Progenitor cell of endocrine pancreas (in vitro differentiated cells): ENCODE data around the gene ECEL1. TPM values are rescaled to one million over a fixed set of nuclear protein-coding genes. Genes with fewer than 3 reads are reported as not detected.

Experiments used
- DNase-seq: peaks from one replicate; pipeline ENCODE4 v3.0.0; 2021; ENCODE audit warnings: low spot score; ENCODE audit not compliant: unreplicated experiment
- H3K27ac Mint-ChIP-seq: 2 replicates; pipeline ENCODE4 v1.8.0; 2021; ENCODE audit warnings: mild to moderate bottlenecking, moderate library complexity, mixed read lengths
- H3K27me3 Mint-ChIP-seq: 2 replicates; pipeline ENCODE4 v1.8.0; 2021; ENCODE audit warnings: mixed read lengths
- H3K36me3 Mint-ChIP-seq: 2 replicates; pipeline ENCODE4 v1.8.0; 2022; ENCODE audit warnings: mixed read lengths; ENCODE audit not compliant: insufficient read depth
- H3K4me1 Mint-ChIP-seq: 2 replicates; pipeline ENCODE4 v1.8.0; 2021; ENCODE audit warnings: low read depth, mixed read lengths
- H3K4me3 Mint-ChIP-seq: 2 replicates; pipeline ENCODE4 v1.8.0; 2021; ENCODE audit warnings: low read depth, mild to moderate bottlenecking, moderate library complexity, mixed read lengths
- H3K9me3 Mint-ChIP-seq: 2 replicates; pipeline ENCODE4 v1.8.0; 2021; ENCODE audit warnings: low read depth, mixed read lengths
- total RNA-seq: library from RNA; stranded (reverse); gene quantifications from 2 replicates; pipeline ENCODE4 v1.2.1, GENCODE V29; 2021
- TF ChIP-seq, protein P1 (sequence below): fragments of 200-600 bp; sonication (generic); IDR thresholded peaks from one replicate; pipeline ENCODE4 v1.5.0; 2021; ENCODE audit warnings: antibody characterized with exemption, mild to moderate bottlenecking; ENCODE audit not compliant: unreplicated experiment

Gene ECEL1
- total RNA-seq, 1 donor from 2014 or later: 2.9 TPM

DNA sequence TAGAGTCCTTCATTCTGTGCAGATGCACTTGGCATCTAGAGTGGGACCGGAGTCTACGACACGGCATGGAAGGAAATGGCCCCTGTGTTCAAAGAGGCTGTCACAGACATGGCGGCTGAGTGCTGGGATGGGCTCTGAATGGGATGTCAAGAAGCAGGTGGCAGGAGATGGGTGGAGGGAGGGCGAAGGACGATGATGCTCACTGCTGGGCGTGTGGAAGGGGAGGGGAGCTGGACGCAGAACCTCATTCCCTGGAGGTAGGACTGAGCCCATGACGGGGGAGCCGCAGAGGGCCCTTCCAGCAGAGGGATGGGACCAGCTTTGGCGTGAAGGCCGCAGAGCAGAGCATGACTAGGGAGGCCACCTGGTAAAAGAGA lies 50.5 kb downstream of the ECEL1 start:
- Mint-ChIP-seq H3K36me3 (no peaks in the 10 kb centered on the region), H3K27ac (no peak overlapping the region), H3K4me3 (no peak overlapping the region), H3K4me1 (no peaks in the 10 kb centered on the region), H3K9me3 (no peaks in the 10 kb centered on the region), H3K27me3 (peaks cover 22% of the 10 kb centered on the region)
- TF ChIP-seq, protein P1, sequence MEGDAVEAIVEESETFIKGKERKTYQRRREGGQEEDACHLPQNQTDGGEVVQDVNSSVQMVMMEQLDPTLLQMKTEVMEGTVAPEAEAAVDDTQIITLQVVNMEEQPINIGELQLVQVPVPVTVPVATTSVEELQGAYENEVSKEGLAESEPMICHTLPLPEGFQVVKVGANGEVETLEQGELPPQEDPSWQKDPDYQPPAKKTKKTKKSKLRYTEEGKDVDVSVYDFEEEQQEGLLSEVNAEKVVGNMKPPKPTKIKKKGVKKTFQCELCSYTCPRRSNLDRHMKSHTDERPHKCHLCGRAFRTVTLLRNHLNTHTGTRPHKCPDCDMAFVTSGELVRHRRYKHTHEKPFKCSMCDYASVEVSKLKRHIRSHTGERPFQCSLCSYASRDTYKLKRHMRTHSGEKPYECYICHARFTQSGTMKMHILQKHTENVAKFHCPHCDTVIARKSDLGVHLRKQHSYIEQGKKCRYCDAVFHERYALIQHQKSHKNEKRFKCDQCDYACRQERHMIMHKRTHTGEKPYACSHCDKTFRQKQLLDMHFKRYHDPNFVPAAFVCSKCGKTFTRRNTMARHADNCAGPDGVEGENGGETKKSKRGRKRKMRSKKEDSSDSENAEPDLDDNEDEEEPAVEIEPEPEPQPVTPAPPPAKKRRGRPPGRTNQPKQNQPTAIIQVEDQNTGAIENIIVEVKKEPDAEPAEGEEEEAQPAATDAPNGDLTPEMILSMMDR: no peak
- DNase-seq: no peak

DNA sequence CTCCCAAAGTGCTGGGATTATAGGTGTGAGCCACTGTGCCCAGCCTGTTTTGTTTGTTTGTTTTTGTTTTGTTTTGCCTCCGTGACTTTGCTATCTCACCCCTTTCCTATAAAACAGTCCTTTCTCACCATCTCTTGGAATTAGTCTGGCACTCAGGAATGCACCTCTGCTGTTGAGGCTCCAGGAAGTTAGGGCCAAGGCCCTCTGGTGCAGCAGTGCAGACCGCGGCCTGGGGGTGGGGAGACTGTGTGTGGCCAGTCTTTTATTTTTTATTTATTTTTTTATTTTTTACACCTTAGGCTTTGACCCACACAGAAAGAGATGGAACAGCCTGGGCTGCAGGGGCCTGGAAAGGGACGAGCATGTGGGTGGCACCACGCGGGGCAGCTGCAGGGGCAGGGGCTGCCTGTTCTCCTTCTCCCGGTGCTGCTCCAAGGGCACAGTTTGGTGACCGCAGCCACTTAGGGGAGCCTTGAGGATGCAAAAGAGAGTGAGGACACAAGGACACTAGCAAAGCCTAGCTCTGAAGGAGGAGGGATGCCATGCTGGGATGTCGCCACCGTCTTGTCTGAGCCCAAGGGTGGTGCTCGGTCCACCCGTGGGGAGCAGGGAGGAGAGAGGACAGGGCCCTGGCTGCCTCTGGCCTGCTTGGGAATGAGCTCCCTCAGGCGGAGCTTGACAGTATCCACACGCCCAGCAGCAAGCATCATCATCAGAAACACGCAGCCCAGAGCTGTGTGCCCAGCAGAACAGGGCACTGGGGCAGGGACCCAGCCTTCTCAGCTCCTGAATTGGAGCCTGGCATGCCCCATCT lies 51.0 kb downstream of the ECEL1 start:
- H3K4me1 Mint-ChIP-seq: no peaks in the 10 kb centered on the region
- no peak for DNase-seq

DNA sequence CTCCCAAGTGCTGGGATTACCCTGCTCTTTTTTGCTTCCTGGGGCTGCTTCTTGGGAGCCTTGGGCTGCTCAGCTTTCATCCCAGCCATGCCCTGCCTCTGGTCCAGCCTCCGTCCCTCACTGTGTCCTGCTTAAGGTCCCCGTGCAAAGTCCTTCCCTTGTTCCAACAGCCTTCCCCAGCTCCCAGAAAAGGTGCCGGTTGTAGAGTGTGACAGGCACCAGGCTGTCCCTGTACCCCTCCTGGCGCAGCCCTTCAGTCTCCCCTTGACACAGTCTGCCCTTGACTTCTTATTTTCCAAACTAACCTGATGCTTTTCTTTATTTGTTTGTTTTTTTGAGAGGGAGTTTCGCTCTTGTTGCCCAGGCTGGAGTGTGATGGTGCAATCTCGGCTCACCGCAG lies 51.8 kb downstream of the ECEL1 start:
- H3K27ac Mint-ChIP-seq: no peak overlapping the region
- H3K27me3 Mint-ChIP-seq: peaks cover 20% of the 10 kb centered on the region
- no peak for DNase-seq
- H3K36me3 Mint-ChIP-seq: no peaks in the 10 kb centered on the region
- TF ChIP-seq, protein P1: no peak
- no peaks in the 10 kb centered on the region for H3K4me1 Mint-ChIP-seq
- H3K4me3 Mint-ChIP-seq: no peak overlapping the region
- no peaks in the 10 kb centered on the region for H3K9me3 Mint-ChIP-seq

More for the DNA sequence above, 51.0 kb downstream of the ECEL1 start:
- Mint-ChIP-seq H3K27ac (no peak overlapping the region), H3K36me3 (no peaks in the 10 kb centered on the region), H3K4me3 (no peak overlapping the region), H3K27me3 (peaks cover 22% of the 10 kb centered on the region), H3K9me3 (no peaks in the 10 kb centered on the region)
- TF ChIP-seq, protein P1: no peak

DNA sequence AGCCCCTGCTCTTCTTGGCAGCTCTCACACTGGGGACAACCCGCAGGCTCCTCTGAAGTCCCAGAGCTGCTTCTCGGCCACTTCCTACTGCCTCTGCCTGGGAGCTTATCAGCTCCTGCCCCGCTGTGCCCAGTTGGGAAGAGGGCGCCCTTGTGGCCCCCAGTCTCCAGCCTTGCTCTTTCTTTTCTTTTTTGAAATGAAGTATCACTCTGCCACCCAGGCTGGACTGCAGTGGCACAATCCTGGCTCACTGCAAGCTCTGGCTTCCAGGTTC lies 52.3 kb downstream of the ECEL1 start:
- H3K9me3 Mint-ChIP-seq: no peaks in the 10 kb centered on the region
- no peaks in the 10 kb centered on the region for H3K4me1 Mint-ChIP-seq
- peaks cover 18% of the 10 kb centered on the region for H3K27me3 Mint-ChIP-seq
- TF ChIP-seq, protein P1: no peak
- no peak overlapping the region for H3K27ac Mint-ChIP-seq
- H3K36me3 Mint-ChIP-seq: no peaks in the 10 kb centered on the region
- DNase-seq: no peak
- H3K4me3 Mint-ChIP-seq: no peak overlapping the region

DNA sequence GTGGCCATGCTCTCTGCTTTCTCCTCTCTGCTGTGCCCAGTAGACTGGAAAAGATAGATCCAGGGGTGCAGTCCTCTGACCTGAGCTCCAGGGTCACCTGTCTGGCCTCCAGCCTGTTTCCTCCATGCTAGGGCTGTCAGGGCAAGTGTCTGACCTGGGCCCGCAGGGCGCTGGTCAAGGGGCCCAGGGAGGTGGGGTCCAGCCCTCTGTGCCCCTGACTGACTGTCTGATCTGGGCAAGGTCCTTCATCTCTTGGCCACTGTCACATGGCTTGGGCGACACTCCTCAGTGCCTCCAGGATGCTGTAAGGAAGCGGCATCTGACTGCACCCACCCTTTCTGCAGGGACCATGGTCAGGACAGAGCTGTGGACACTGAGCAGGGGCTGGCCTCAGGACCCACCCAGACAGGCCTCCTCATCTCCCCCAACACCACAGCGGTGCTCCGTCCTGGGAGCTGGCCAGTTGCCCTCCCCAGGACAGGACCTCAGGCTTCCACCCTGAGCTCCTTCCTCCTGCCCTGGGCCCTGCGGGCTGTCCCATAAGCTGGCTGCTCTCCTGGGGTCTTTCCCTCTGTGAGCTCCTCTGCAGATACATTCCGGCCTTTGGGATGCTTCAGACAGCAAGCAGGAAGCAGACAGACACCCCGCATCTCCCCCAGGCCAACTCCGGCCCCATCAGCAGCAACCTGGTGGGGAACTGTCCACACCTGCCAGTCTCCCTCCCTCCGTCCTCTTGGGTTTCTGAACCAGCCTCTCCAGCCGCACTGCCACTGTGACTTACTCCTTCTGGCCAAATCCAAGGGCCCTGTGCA lies 52.9 kb downstream of the ECEL1 start:
- Mint-ChIP-seq H3K4me3 (no peak overlapping the region), H3K4me1 (no peaks in the 10 kb centered on the region), H3K36me3 (no peaks in the 10 kb centered on the region), H3K27me3 (peaks cover 15% of the 10 kb centered on the region), H3K27ac (no peak overlapping the region), H3K9me3 (no peaks in the 10 kb centered on the region)
- TF ChIP-seq, protein P1: no peak
- no peak for DNase-seq
